Cardiac fibroblast (primary cell): Measurements from ENCODE around the gene GDAP2.

ENCODE experiments used
- DNase-seq, 2 donors: peaks; one replicate each; pipeline versions ENCODE4 v3.0.0 to v3.0.0-alpha.2; 2010; ENCODE audit warnings: low read depth in 2 of 2
- H3K4me3 ChIP-seq, 2 donors: replicated peaks in 1 of 2; 1 replicate in 1 of 2; 2 replicates in 1 of 2; pipeline ENCODE4 v1.5.1; 2011; ENCODE audit warnings: low read depth in 2 of 2, low read length in 2 of 2, mild to moderate bottlenecking in 2 of 2, moderate library complexity in 1 of 2
- TF ChIP-seq, protein P1 (sequence below): IDR thresholded peaks from one replicate; pipeline ENCODE4 v1.5.1; 2011; ENCODE audit warnings: low read depth, mild to moderate bottlenecking, low read length, inconsistent platforms

GDAP2 gene

DNA sequence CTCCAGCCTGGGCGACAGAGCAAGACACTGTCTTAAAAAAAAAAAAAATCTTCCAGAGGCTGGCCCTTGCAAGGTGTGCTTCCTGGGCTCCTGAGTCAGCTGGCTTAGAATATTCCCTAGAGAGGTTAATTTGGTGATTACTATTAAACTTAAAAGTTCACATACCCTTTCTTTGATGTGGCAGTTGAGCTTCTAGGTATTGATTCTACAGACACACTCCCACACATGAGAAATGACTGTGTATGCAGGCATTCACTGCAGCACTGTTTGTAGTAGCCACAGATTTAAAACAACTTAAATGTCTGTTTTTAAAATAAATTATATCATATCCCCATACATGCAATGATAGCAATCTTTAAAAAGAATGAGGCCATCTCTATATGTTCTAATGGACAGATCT, 93.4 kb downstream of the GDAP2 start:
- TF ChIP-seq, protein P1, sequence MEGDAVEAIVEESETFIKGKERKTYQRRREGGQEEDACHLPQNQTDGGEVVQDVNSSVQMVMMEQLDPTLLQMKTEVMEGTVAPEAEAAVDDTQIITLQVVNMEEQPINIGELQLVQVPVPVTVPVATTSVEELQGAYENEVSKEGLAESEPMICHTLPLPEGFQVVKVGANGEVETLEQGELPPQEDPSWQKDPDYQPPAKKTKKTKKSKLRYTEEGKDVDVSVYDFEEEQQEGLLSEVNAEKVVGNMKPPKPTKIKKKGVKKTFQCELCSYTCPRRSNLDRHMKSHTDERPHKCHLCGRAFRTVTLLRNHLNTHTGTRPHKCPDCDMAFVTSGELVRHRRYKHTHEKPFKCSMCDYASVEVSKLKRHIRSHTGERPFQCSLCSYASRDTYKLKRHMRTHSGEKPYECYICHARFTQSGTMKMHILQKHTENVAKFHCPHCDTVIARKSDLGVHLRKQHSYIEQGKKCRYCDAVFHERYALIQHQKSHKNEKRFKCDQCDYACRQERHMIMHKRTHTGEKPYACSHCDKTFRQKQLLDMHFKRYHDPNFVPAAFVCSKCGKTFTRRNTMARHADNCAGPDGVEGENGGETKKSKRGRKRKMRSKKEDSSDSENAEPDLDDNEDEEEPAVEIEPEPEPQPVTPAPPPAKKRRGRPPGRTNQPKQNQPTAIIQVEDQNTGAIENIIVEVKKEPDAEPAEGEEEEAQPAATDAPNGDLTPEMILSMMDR, result no peak
- no peak for DNase-seq
- no peak overlapping the region for H3K4me3 ChIP-seq

GRCh38 chr1:117834416-117834815, 95.0 kb downstream of the GDAP2 start:
- H3K4me3 ChIP-seq, result no peak overlapping the region
- TF ChIP-seq, protein P1, result no peak
- DNase-seq, result no peak

DNA sequence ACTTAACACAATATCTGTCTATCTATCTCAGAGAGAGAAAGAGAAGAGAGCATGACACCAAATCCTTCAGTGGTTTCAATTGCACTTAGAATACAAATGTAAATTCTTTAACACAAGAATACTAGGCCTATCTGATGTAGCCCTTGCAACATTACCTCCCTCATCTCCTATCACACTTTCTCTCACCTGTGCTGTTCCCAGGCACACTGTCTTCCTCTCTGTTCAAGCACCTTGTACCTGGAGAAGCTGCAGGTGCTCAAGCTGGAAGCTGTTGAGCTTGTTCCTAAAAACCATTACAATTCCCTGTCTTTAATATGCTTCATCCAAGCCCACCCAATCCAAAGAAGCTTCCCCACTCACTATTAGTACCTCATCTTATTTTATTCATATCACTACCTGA, 97.0 kb downstream of the GDAP2 start:
- DNase-seq, result no peak
- TF ChIP-seq, protein P1, result no peak
- no peak overlapping the region for H3K4me3 ChIP-seq

- H3K4me3 ChIP-seq, result no peak overlapping the region
- DNase-seq, result no peak
- TF ChIP-seq, protein P1, result no peak
Measured at GRCh38 chr1:117830222-117830621, 99.2 kb downstream of the GDAP2 start.

DNA sequence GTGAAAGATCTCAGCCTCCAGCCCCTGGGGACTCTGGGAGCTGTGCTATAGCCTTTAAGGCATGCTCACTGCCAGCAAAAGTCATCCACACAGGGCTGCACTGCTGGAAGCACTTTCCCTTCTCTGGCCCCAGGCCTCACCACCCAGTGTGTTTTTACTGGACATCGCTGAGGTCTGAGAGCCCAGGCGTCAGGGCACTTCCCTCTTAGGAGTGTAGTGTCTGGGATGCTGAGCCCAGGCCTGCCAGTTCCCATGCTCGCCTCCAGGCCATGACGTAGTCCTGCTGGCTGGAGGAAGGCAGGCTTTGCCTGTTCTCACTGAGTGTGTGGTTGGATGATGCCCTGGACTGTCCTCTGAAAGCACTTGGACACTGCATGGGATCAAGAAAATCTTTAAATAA, 101.2 kb downstream of the GDAP2 start:
- TF ChIP-seq, protein P1, result no peak
- no peak overlapping the region for H3K4me3 ChIP-seq
- peak; percentile 84 to 93 for DNase-seq

DNA sequence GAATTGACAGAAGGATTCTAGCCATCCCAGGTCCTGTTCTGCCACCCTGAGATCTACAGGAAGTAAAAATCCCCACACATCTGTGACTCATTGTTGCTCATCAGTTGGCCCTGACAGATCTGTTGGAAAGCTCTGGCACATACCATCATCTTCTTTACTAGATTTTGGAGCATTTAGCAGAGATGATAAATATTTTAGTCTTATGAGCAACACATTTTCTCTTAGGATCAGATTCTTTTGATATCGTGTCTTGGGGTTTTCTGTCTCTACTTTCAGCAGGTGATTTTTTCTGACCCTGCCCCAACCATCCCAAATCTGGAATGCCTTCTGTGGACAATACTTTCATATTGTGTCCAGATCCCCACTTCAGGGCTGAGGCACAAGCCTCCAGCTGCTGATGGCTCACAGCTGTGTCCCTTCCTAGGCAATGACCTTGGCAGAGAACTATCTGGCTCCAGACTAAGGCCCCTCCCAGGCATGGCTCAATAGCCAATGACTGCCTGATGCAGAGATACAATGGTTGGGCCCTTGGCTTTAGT, 102.8 kb downstream of the GDAP2 start:
- DNase-seq, result peak; percentile 70 to 92
- TF ChIP-seq, protein P1, result no peak
- H3K4me3 ChIP-seq, result no peak overlapping the region

DNA sequence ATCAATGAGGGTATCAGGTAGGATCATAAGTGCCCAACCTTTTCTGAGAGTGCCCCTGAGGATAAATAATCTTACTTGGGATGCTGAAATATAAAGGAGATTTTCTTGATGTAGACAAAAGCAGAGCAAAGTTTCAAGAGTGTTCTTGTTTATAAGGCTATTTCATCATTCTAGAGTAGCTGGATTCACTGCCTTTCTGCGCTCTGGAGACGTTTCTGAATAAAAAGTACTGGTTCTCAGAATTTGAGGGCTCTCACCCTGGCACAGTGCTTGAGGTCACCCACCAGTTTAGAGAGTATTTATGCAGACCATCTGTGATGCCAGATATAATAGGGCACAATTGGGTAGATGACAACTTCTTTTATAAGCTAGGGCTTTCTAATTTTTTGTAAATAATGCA, 103.3 kb downstream of the GDAP2 start:
- DNase-seq, result peak in 1 of 2 donors; percentile 27
- H3K4me3 ChIP-seq, result no peak overlapping the region
- TF ChIP-seq, protein P1, result no peak
